Neural cell (in vitro differentiated cells): ENCODE data around the gene SPDEF.

Experiments
- EZH2 ChIP-seq: fragments of 200-600, 300-800 bp; shearing (Covaris generic), sonication (generic); IDR thresholded peaks from 2 replicates; pipeline ENCODE4 v1.6.1; 2014; ENCODE audit warnings: antibody characterized with exemption, low read length, borderline replicate concordance, mild to moderate bottlenecking; ENCODE audit not compliant: insufficient read depth, poor library complexity, severe bottlenecking
- MXI1 ChIP-seq: fragments of 450-650 bp; conservative IDR thresholded peaks from 2 replicates; pipeline ENCODE4 v1.6.1; 2014; ENCODE audit warnings: antibody characterized with exemption, mild to moderate bottlenecking; ENCODE audit not compliant: poor library complexity, severe bottlenecking
- POLR2AphosphoS5 ChIP-seq: IDR thresholded peaks from 2 replicates; pipeline ENCODE4 v1.6.1; 2012
- RAD21 ChIP-seq: fragments of 450-650 bp; conservative IDR thresholded peaks from 2 replicates; pipeline ENCODE4 v1.6.1; 2014; ENCODE audit warnings: antibody characterized with exemption, mild to moderate bottlenecking, moderate library complexity
- SMC3 ChIP-seq: fragments of 450-650 bp; conservative IDR thresholded peaks from 2 replicates; pipeline ENCODE4 v1.6.1; 2014; ENCODE audit warnings: antibody characterized with exemption, mild to moderate bottlenecking, moderate library complexity; ENCODE audit not compliant: poor library complexity
- TAF1 ChIP-seq: IDR thresholded peaks from 2 replicates; pipeline ENCODE4 v1.6.1; 2012; ENCODE audit warnings: low read depth
- TF ChIP-seq, protein P1 (sequence below): fragments of 450-650 bp; IDR thresholded peaks from 2 replicates; pipeline ENCODE4 v1.5.1; 2014; ENCODE audit warnings: antibody characterized with exemption, mild to moderate bottlenecking, moderate library complexity; ENCODE audit not compliant: poor library complexity, severe bottlenecking
- TF ChIP-seq, protein P2 (sequence below): IDR thresholded peaks from 2 replicates; pipeline ENCODE4 v1.6.1; 2012; ENCODE audit warnings: borderline replicate concordance

DNA sequence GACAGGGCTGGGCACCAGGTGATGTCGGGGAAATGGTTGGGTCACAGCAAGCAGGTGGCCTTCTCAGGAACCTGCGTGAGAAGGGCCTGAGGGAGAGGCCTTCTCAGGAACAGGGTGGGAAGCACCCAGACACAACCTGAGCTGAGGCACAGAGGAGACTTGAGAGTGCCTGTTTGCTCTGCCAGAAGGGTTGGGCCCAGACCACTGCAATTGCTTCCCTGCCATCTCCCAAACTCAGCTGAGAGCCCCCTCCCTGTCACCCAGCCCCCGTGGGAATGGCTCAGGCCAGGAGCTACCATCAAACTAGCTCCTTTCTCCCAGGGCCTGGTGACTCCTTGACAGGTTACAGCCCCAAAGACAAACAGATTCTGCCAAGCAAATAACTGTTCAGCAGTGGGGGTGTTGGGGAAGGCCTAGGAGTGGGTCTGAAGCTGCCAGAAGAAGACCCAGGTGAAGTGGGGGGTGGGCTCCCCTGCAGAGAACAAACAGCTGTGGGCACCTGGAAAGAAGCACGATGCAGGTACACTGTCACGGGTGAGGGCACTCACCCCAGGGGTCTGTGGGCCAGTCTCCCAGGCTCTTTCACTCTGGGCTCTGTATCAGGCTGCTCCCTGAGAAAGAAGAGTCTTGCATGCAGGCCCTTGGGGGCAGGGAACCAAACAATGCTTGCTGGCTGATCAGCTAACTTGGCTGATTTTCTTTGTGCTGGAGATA is 30.4 kb upstream of the SPDEF start:
- TF ChIP-seq, protein P1, sequence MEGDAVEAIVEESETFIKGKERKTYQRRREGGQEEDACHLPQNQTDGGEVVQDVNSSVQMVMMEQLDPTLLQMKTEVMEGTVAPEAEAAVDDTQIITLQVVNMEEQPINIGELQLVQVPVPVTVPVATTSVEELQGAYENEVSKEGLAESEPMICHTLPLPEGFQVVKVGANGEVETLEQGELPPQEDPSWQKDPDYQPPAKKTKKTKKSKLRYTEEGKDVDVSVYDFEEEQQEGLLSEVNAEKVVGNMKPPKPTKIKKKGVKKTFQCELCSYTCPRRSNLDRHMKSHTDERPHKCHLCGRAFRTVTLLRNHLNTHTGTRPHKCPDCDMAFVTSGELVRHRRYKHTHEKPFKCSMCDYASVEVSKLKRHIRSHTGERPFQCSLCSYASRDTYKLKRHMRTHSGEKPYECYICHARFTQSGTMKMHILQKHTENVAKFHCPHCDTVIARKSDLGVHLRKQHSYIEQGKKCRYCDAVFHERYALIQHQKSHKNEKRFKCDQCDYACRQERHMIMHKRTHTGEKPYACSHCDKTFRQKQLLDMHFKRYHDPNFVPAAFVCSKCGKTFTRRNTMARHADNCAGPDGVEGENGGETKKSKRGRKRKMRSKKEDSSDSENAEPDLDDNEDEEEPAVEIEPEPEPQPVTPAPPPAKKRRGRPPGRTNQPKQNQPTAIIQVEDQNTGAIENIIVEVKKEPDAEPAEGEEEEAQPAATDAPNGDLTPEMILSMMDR = no peak
- TF ChIP-seq RAD21 (no peak), EZH2 (no peak), SMC3 (no peak), POLR2AphosphoS5 (no peak), TAF1 (no peak), MXI1 (no peak)
- TF ChIP-seq, protein P2, sequence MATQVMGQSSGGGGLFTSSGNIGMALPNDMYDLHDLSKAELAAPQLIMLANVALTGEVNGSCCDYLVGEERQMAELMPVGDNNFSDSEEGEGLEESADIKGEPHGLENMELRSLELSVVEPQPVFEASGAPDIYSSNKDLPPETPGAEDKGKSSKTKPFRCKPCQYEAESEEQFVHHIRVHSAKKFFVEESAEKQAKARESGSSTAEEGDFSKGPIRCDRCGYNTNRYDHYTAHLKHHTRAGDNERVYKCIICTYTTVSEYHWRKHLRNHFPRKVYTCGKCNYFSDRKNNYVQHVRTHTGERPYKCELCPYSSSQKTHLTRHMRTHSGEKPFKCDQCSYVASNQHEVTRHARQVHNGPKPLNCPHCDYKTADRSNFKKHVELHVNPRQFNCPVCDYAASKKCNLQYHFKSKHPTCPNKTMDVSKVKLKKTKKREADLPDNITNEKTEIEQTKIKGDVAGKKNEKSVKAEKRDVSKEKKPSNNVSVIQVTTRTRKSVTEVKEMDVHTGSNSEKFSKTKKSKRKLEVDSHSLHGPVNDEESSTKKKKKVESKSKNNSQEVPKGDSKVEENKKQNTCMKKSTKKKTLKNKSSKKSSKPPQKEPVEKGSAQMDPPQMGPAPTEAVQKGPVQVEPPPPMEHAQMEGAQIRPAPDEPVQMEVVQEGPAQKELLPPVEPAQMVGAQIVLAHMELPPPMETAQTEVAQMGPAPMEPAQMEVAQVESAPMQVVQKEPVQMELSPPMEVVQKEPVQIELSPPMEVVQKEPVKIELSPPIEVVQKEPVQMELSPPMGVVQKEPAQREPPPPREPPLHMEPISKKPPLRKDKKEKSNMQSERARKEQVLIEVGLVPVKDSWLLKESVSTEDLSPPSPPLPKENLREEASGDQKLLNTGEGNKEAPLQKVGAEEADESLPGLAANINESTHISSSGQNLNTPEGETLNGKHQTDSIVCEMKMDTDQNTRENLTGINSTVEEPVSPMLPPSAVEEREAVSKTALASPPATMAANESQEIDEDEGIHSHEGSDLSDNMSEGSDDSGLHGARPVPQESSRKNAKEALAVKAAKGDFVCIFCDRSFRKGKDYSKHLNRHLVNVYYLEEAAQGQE = no peak
